Eye (tissue), 1 donor: ENCODE measurements around the gene LPA.
"Not testable (repeated sequence)": the region's sequence is repeated elsewhere in the genome, so short reads cannot be mapped to it uniquely, and the experiment has no call there.

ENCODE experiments used
- DNase-seq: peaks from one replicate; pipeline ENCODE4 v3.0.0-alpha.2; 2015

The LPA gene, protein sequence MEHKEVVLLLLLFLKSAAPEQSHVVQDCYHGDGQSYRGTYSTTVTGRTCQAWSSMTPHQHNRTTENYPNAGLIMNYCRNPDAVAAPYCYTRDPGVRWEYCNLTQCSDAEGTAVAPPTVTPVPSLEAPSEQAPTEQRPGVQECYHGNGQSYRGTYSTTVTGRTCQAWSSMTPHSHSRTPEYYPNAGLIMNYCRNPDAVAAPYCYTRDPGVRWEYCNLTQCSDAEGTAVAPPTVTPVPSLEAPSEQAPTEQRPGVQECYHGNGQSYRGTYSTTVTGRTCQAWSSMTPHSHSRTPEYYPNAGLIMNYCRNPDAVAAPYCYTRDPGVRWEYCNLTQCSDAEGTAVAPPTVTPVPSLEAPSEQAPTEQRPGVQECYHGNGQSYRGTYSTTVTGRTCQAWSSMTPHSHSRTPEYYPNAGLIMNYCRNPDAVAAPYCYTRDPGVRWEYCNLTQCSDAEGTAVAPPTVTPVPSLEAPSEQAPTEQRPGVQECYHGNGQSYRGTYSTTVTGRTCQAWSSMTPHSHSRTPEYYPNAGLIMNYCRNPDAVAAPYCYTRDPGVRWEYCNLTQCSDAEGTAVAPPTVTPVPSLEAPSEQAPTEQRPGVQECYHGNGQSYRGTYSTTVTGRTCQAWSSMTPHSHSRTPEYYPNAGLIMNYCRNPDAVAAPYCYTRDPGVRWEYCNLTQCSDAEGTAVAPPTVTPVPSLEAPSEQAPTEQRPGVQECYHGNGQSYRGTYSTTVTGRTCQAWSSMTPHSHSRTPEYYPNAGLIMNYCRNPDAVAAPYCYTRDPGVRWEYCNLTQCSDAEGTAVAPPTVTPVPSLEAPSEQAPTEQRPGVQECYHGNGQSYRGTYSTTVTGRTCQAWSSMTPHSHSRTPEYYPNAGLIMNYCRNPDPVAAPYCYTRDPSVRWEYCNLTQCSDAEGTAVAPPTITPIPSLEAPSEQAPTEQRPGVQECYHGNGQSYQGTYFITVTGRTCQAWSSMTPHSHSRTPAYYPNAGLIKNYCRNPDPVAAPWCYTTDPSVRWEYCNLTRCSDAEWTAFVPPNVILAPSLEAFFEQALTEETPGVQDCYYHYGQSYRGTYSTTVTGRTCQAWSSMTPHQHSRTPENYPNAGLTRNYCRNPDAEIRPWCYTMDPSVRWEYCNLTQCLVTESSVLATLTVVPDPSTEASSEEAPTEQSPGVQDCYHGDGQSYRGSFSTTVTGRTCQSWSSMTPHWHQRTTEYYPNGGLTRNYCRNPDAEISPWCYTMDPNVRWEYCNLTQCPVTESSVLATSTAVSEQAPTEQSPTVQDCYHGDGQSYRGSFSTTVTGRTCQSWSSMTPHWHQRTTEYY (N-terminal part only)

DNA sequence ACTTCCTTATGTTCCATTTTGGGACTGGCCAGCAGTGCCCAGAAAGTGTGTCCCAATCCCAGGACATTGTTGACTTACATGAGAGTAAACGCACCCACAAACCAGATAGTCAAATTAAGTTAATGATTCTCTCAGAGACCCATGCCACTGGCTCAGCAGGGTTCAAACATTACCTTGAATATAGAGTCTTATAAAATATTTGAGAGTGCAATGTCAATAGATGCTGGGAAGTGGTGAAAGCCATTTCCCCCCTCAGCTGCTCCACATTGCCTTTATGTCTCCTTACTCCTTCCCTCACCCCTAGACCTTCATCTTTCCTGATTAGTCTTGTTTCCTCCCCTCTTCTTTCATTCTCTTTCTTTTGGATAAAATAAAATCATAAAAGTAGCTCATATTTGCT is at the start of gene LPA:
TSS of gene LPA (minus strand) at position 78 of the 400 bp plus-strand sequence. CDS start at position 17, 61 bp downstream.
- DNase-seq: not testable (repeated sequence)

DNA sequence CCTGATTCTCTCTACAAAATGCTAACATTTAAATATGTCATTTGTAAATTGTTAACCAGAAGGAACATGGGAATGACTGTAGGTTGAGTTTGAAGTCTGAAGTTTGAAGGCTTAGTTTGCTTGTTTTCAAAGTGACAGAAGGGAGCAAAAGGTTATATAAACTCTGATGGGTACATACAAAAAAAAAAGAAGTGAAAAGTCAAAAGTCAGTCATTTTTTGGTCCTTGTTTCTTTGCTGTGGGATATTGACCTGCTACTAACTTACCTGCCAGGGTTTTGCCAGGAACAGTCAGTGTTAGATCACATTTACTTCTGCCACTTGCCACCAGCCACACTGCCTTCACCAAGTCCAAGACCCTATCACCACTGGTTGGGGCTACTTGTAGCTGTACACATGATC is 44.9 kb upstream of the LPA start:
- DNase-seq: not testable (repeated sequence)

DNA sequence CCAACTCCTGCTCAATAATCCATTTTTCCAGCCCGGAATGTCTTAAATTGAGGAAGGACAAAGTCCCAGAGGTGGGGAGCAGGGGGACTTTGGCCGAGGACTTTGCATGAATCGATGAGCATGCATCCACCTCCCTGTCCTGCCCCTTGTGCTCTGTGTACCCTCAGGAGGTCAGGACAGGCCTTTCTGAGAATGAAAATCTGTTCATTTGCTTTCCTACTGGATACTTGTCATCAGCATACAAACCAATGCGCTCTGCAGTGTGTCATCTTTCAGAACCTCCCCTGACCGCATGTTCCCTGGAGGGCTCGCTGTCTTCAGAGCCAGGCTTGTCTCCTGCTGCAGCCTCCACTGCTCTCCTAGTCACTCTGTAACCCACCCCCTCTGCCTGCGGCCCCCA is 40.6 kb upstream of the LPA start:
- not testable (repeated sequence) for DNase-seq

DNA sequence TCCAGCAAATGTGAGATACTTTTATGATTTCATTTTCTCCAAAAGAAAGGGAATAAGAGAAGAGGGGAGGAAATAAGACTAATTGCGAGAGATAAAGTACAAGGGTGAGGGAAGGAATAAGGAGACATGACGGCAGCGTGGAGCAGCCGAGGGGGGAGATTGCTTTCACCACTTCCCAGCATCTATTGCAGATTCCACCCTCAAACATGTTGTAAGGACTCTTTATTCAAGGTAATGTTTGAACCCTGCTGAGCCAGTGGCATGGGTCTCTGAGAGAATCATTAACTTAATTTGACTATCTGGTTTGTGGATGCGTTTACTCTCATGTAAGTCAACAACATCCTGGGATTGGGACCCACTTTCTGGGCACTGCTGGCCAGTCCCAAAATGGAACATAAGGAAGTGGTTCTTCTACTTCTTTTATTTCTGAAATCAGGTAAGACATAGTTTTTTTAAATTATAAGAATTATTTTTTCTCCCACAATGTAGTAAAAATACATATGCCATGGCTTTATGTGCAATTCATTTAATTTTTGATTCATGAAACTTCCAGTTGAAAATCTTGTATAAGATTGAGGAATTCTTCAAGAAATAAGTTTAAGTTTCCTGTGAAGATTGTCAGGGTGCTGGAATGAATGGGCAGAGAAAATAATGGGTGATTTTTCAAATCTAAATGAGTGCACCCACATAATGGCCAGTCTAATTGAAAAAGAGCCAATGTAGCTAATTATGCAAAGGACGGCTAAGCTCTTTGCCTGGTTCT is 38.0 kb upstream of the LPA start, which contains the start of gene PLG:
TSS of gene PLG (plus strand) at position 327 of the 763 bp plus-strand sequence. CDS start at position 388, 61 bp downstream.
- DNase-seq: not testable (repeated sequence)

DNA sequence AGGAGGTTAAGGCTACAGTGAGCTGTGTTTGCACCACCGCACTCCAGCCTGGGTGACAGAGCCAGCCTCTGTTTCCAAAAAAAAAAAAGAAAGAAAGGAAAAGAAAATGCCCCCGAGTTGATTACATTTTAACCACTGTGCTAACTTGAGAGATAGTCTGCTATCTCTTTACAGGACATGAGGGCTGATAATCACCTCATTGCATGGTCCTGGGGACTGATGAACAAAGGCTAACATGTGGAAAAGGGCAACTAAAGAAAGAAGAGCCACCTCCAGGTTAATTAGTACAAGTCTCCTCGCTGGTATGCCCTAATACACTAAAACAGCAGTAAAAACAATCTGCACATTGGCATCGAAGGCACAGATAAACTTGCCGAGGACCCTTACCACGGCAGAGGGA is 33.8 kb upstream of the LPA start:
- no peak for DNase-seq

DNA sequence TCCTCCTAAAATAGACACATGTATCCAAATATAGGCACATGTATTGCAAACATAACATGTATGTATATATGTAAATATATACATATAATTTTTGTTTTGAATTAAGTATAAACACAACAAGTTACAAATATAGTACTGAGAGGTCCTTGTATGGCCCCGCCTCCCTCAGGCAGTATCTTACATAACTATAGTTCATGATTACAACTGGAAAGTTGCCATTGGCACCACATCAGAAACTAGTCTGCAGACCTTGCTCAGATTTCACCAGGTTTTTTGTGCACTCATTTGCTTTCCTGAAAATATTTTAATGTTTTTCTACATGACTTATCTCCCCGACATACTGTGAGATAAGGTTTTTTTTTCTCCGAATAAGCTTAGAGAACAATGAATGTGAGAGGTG is 32.8 kb upstream of the LPA start:
- not testable (repeated sequence) for DNase-seq

DNA sequence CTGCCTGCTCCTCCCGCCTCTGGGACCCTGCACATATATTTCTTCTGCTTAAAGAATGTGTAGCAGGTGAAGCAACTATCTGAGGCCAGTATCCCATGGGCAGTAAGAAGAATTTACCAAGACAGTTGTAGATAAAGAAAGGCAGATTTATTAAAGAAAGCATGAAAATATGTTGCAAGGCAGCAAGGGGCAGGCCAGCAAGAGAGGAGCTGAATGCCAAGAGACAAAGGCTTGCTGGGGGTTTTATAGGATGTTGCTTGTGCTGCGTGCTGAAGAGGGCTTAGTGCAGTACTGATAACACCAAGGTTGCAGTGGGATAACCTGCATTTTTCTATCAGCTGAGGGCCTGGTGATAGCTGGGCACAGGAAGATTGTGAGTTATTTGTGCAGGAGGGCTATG is 31.5 kb upstream of the LPA start:
- DNase-seq: not testable (repeated sequence)

DNA sequence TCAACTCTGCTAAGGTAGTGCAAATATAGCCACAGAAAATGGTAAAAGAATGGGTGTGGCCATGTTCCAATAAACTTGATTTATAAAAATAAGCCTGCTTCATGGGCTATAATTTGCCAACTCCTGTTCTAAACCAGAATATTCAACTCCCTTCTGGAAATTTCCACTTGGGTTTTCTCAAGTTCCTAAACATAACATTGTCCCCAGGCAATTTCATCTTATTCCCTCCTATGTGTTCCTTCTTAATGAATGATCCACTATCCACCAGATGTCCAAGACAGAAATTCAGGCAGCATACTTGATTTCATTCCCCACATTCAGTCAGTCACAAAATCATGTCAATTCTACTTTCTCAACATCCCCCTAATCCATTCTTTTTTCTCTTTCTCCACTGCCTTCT is 30.9 kb upstream of the LPA start:
- DNase-seq: not testable (repeated sequence)

DNA sequence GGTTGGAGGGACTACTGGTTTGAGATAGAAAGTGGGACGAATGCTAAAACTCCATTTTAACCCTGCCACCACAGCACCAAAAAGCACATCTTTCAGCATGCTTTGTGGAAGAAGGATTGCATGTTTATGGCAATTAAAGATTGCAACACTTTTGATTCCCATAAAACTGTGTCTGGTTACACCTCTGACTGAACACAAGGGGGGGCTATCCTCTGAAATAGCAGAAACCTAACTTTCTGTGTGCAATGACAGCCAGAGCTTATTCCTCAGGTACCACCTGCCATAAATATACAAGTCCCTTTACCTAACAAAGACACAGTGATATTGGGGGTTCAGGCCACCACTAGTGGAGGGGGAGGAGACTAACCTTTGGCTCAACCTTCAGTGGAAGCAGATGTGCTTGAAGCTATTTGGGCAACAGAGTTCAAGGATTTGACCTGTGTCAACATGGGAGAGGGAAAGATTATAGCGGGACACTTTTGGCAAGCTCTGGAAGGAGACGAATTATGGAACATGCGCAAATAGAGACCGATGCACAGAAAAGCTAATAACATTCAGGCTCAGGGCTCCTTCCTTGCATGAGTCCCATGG is 28.4 kb upstream of the LPA start:
- no peak for DNase-seq

DNA sequence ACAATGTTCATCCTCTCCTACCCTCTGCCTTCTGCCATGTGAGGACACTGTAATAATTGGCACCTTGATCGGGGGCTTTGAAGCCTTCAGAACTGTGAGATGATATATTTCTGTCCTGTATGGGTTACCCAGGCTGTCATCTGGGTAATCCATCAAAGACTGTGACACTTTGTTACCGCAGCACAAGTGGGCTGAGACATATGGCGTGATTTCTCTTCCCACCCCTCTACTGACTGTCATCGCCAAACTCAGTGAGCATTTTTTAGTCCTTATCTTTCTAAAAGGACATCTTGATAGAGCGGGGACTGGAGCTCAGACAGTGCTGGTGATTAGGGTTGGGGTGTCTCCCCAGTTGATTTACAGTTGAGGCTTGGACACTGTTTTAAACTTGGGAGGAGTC is 27.5 kb upstream of the LPA start:
- no peak for DNase-seq

DNA sequence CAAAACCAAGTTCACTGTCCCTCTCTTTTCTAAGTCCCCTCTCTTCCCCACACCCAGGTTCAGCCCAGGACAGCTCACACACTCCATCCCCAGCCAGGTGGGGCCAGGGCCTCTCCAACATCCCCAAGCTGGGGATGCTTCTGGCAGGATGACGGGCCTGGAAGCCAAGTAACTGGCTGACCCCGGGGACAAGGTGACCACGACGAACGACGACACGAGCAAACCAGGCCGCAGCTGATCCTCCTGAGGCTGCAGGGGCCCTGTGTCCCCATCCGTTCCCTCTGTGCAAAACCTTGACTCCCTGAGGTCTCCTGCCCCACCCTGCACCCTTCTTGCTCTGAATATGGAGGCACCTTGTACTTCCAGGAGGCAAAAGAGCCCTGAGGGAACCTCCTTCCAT is 26.4 kb upstream of the LPA start:
- DNase-seq: no peak

DNA sequence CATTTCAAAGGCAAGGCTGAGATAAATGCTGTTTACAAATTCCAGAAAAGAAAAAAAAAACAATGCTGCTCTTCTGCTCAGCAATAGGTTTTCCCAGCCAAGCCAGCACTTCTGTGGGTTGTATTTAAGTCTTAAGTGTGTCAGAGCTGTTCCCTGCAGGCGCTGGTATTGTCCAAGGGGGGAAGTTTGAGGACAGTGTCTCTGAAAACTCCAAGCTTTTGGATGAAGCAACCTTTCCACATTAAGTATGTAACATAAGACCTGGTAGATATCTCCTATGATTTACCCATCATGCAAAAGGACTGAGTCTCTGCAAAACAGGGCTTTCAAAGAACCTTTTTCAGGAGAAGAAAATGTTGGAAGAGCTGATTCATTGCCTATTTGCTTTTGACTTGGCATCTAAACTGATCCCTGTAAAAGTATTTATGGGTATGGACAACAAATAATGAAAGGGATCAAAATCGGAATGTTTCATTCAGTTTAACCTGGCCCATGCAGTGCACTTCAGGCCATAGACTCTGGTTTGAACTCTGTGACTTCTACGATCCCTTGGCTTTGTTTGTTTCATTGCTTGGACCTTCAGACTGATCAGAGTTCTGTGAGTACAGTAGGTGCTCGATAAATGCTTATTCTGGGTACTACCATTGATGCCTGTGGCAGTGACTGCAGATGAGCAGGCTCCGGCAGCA is 21.8 kb upstream of the LPA start:
- no peak for DNase-seq

DNA sequence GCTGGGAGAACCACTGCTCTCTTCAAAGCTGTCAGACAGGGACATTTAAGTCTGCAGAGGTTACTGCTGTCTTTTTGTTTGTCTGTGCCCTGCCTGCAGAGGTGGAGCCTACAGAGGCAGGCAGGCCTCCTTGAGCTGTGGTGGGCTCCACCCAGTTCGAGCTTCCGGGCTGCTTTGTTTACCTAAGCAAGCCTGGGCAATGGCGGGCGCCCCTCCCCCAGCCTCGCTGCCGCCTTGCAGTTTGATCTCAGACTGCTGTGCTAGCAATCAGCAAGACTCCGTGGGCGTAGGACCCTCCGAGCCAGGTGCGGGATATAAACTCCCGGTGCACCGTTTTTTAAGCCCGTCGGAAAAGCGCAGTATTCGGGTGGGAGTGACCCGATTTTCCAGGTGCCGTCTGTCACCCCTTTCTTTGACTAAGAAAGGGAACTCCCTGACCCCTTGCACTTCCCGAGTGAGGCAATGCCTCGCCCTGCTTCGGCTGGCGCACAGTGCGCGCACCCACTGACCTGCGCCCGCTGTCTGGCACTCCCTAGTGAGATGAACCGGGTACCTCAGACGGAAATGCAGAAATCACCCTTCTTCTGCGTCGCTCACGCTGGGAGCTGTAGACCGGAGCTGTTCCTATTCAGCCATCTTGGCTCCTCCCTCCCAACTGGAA is 21.2 kb upstream of the LPA start:
- not testable (repeated sequence) for DNase-seq

DNA sequence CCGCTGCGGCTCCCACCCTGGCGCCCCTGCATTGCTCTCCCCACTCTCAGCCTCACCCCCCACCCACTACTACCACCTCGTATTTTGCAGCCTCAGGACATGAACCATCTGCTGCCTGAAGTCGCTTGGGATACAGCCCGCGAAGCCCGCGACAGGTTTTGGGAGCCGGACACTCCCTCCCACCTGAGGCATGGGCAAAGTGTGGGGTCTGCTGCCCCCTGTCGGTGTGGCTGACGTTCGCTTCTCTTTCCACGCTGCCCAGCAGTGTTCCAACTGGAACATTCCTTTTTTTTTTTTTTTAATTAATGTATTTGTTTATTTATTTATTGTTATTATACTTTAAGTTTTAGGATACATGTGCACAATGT is 15.3 kb upstream of the LPA start:
- DNase-seq: peak; percentile 77

DNA sequence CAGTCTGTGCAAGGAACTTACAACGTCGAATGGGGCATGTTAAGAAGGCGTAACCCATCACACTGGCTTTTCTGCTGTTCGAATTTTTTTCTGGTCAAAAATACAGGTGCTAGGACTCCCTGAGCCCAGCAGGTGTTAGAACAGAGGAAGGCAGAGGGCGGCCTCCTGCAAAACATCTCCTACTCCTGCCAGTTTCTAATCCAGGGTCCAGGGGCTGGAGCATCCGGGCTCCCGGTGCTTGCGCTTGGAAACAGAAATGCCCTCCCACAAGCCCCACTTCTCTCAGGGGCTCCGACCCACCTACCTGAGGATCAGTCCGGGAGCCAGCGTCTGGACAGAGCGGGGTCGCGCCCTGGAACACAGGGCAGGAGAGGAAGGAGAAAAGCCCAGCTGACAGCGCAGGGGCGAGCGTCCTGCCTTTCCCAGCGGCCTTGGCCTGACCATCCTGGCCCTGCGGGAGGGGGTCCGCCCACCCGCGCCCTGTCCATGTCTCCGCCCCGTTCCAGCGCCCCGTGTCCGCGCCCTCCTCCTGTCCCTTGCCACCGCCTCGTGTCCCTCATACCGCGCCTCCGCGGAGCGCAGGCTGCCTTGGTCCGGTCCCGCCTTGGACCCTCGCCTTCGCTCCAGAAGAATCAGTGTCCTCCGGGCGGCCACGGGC is 14.8 kb upstream of the LPA start:
- DNase-seq: no peak

DNA sequence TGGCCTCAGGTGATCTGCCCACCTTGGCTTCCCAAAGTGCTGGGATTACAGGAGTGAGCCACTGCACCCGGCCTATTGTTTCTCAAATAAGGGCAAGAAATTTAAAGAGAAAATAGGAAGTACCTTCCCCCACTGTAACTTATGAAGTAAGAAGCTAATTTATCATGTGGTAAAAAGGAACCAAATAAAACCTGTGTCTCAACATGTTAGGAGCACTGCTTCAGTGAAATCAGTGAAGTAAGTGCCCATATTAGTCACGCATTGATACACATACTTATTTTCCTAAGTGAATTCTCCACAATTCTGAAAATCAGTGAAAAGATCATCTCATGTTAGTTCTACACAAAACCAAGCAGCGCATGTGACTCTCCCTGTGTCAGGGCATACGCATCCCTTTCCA is 14.2 kb upstream of the LPA start:
- no peak for DNase-seq

DNA sequence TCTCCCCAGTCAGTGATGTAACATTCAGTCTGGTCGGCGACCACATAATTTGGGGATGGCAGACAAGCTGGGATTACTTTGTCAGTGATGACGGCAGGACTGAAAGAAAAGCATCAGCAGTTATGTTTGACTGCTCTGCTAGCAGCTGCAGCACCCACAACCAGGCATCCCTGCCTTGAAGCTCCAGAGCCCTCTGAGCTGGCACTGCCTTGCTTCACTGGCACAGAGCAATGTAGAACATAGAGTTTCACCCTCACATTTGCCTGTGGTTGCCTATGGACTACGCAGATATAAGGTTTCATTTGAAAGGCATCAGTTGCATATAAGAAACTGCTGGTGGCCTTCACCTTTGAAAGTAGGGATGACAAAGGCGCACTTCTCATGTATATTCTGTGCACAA is 12.3 kb upstream of the LPA start:
- DNase-seq: not testable (repeated sequence)

DNA sequence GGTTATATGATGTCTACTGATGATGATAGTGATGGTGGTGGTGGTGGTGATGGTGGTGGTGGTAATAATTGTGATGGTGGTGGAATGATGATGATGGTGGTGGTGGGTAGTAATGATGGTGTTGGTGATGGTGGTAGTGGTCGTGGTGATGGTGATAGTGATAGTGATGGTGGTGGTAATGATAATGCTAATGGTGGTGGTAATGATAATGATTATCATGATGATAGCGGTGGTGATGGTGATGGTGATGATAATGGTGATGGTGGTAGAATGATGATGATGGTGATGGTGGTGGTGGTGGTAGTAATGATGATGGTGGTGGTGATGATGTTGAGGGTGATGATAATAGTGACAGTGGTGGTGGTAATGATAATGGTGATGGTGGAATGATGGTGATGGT is 4.5 kb upstream of the LPA start:
- DNase-seq: no peak

DNA sequence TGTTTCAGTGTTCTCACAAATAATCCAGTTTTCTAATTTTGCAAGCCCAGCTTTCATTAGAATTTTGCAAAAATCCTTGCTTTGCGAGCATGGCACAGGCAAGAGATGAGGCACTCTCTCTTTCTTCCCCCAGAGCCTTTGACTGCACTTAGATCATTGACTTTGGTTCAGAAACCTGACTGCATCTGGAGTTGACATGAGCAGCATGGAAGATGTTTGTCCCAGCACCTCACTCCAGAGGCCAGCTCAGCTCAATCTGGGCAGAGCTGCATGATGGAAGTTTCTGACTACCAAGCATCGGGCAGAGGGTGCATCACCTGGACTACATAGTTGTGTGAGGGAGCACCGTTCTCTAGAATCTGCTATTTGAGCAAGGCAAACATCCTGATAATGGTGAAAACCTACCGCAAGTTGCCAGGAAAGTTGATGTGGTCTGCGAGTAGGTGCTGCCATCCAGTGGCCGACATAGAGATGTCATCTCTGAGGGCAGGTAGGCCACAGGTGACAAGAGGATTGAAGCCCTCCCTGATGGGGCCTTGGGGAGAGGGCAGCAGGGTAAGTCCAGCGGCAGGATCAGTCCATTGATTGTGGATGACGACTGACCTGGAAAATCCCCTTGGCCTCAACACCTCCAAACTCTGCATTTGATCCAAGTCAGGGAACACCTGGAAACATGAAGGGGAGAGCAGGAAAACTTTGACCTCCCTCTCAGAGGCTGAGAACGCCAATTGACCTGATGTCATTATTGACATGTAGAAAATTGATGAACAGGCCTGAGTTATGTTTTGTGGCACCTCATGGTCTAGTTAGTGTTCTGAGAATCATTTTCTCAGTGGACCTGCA is 3.8 kb upstream of the LPA start:
- peak; percentile 7 for DNase-seq
